ENCODE measurements around the gene ZW10. TPM values are rescaled to one million over a fixed set of nuclear protein-coding genes. Genes with fewer than 3 reads are reported as not detected.

Gene ZW10
- total RNA-seq, 1 experiment from 2014 or later: 19.3 TPM

GRCh38 chr11:113728814-113729213 lies 44.7 kb downstream of the ZW10 start:
- Histone ChIP-seq H3F3A (ENCODE audit: insufficient read depth, low read depth) (no peaks in the 10 kb centered on the region), H2AFZ (no peak overlapping the region), H3K27ac (no peak overlapping the region), H3K4me2 (no peak overlapping the region), H3K36me3 (ENCODE audit: low read depth) (0 out of 2 replicates have a peak, but pooled peaks cover 5% of the 10 kb centered on the region), H3K27me3 (ENCODE audit: insufficient read depth, low read depth) (no peaks in the 10 kb centered on the region), H3K9me3 (ENCODE audit: insufficient read depth, low read depth) (no peaks in the 10 kb centered on the region), H3K9me2 (ENCODE audit: insufficient read depth) (no peaks in the 10 kb centered on the region), H3K4me1 (replicated peaks; ENCODE audit: insufficient read depth) (no peaks in the 10 kb centered on the region), H3K79me2 (ENCODE audit: low read depth) (no peaks in the 10 kb centered on the region), H3K4me3 (no peak overlapping the region), H4K20me1 (ENCODE audit: insufficient read depth) (no peaks in the 10 kb centered on the region)
- CTCF ChIA-PET: no interaction called here
- intact Hi-C loops (cut with micrococcal nuclease; ENCODE audit: unreplicated experiment): no loop called here
- BruUV-seq (replicated peaks): no TSS peak
- POLR2A ChIA-PET (ENCODE audit: unreplicated experiment): no interaction called here
- no peak for TF ChIP-seq EZH2 (IDR thresholded peaks at IDR 0.05; ENCODE audit: low read depth)
- TF ChIP-seq CTCF (conservative IDR thresholded peaks at IDR 0.05): no peak
- DNase-seq: no peak

GRCh38 chr11:113725913-113726312 lies 47.6 kb downstream of the ZW10 start:
- Histone ChIP-seq H2AFZ (no peak overlapping the region), H3K9me2 (ENCODE audit: insufficient read depth) (no peaks in the 10 kb centered on the region), H3K4me2 (no peak overlapping the region), H3K27me3 (ENCODE audit: insufficient read depth, low read depth) (no peaks in the 10 kb centered on the region), H3K36me3 (ENCODE audit: low read depth) (no peaks in the 10 kb centered on the region), H4K20me1 (ENCODE audit: insufficient read depth) (no peaks in the 10 kb centered on the region), H3F3A (ENCODE audit: insufficient read depth, low read depth) (no peaks in the 10 kb centered on the region), H3K4me1 (replicated peaks; ENCODE audit: insufficient read depth) (no peaks in the 10 kb centered on the region), H3K9me3 (ENCODE audit: insufficient read depth, low read depth) (no peaks in the 10 kb centered on the region), H3K4me3 (no peak overlapping the region), H3K27ac (no peak overlapping the region), H3K79me2 (ENCODE audit: low read depth) (no peaks in the 10 kb centered on the region)
- CTCF ChIA-PET: interaction anchor here (0.5 kb wide), 1 partner anchor 1029 kb away, joined by 3 read pairs; no protein-coding TSS in a partner anchor
- intact Hi-C loops (cut with micrococcal nuclease; ENCODE audit: unreplicated experiment): no loop called here
- BruUV-seq (replicated peaks): no TSS peak
- POLR2A ChIA-PET (ENCODE audit: unreplicated experiment): no interaction called here
- no peak for DNase-seq
- TF ChIP-seq EZH2 (IDR thresholded peaks at IDR 0.05; ENCODE audit: low read depth): no peak
- TF ChIP-seq CTCF (conservative IDR thresholded peaks at IDR 0.05): no peak

GRCh38 chr11:113725407-113725806 lies 48.1 kb downstream of the ZW10 start:
- Histone ChIP-seq H3K27ac (no peak overlapping the region), H3K27me3 (ENCODE audit: insufficient read depth, low read depth) (no peaks in the 10 kb centered on the region), H4K20me1 (ENCODE audit: insufficient read depth) (no peaks in the 10 kb centered on the region), H3K4me3 (no peak overlapping the region), H3K9me3 (ENCODE audit: insufficient read depth, low read depth) (no peaks in the 10 kb centered on the region), H3K36me3 (ENCODE audit: low read depth) (no peaks in the 10 kb centered on the region), H3K4me2 (no peak overlapping the region), H2AFZ (no peak overlapping the region), H3K4me1 (replicated peaks; ENCODE audit: insufficient read depth) (no peaks in the 10 kb centered on the region), H3F3A (ENCODE audit: insufficient read depth, low read depth) (no peaks in the 10 kb centered on the region), H3K9me2 (ENCODE audit: insufficient read depth) (no peaks in the 10 kb centered on the region), H3K79me2 (ENCODE audit: low read depth) (no peaks in the 10 kb centered on the region)
- no peak for DNase-seq
- BruUV-seq (replicated peaks): no TSS peak
- ChIA-PET POLR2A (ENCODE audit: unreplicated experiment) (no interaction called here), CTCF (no interaction called here)
- TF ChIP-seq EZH2 (IDR thresholded peaks at IDR 0.05; ENCODE audit: low read depth) (no peak), CTCF (conservative IDR thresholded peaks at IDR 0.05) (no peak)
- intact Hi-C loops (cut with micrococcal nuclease; ENCODE audit: unreplicated experiment): no loop called here

Measured in PC-9 (cell line).